ENCODE measurements around the gene SLC5A6. TPM values are rescaled to one million over a fixed set of nuclear protein-coding genes. Genes with fewer than 3 reads are reported as not detected.
"Not testable (repeated sequence)": the region's sequence is repeated elsewhere in the genome, so short reads cannot be mapped to it uniquely, and the experiment has no call there.

Gene SLC5A6
- polyA plus RNA-seq, 1 experiment: 33.7 TPM

DNA sequence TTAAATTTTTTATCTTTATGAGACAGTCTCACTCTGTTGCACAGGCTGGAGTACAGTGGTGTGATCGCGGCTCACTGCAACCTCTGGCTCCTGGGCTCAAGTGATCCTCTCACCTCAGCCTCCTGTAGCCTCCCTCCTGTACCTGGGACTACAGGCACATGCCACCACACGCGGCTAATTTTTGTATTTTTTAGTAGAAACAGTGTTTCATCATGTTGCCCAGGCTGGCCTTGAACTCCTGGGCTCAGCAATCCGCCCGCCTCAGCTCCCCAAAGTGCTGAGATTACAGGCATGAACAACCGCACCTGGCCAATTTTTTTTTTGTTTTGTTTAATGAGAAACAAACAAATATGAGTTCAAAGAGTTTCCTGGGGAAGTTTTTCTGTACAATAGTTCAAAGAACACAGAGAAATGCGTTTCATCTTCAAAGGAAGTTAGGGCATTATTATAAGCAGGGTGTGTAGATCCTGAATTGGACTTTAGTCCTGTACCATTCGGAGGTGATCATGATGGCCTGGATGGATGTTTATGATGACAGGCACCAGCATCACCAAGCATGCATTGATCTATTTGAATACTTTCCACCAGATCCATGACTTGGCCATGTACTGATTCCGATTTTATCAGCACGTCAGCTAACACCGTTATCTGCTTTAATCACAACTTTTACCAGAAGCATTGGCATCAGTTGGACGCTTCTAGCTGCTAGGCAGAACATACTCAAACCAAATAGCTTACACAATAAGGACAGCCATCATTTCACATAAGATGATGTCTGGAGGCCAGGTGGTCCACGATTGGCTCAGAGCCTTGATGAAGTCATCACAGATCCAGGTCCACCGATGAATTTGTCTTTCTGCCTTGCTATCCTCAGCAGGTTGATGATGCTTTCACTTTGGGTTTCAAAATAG, 34.4 kb downstream of the SLC5A6 start:
- TF ChIP-seq, protein P1, sequence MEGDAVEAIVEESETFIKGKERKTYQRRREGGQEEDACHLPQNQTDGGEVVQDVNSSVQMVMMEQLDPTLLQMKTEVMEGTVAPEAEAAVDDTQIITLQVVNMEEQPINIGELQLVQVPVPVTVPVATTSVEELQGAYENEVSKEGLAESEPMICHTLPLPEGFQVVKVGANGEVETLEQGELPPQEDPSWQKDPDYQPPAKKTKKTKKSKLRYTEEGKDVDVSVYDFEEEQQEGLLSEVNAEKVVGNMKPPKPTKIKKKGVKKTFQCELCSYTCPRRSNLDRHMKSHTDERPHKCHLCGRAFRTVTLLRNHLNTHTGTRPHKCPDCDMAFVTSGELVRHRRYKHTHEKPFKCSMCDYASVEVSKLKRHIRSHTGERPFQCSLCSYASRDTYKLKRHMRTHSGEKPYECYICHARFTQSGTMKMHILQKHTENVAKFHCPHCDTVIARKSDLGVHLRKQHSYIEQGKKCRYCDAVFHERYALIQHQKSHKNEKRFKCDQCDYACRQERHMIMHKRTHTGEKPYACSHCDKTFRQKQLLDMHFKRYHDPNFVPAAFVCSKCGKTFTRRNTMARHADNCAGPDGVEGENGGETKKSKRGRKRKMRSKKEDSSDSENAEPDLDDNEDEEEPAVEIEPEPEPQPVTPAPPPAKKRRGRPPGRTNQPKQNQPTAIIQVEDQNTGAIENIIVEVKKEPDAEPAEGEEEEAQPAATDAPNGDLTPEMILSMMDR (IDR thresholded peaks at IDR 0.05; ENCODE audit: insufficient read depth, low read depth, low read length): no peak

DNA sequence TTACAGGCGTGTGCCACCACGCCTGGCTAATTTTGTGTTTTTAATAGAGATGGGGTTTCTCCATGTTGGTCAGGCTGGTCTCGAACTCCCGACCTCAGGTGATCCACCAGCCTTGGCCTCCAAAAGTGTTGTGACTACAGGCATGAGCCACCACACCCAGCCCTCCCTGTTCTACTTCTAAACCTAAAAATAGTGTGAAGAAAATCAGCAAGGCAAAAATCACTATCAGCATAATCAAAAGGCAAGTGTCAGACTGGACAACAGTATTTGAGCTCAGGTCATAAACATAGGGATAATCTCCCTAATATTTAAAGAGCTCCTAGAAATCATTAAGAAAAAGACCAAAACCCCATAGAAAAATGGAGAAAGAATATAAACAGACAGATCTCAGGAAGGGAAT, 36.3 kb downstream of the SLC5A6 start:
- DNase-seq (ENCODE audit: low read depth); H3K36me3 ChIP-seq (ENCODE audit: control insufficient read depth, insufficient read depth, low read length); POLR2A ChIA-PET; H3K4me3 ChIP-seq (ENCODE audit: low read depth, low read length): not testable (repeated sequence)
- H3K27me3 ChIP-seq (ENCODE audit: control insufficient read depth, insufficient read depth, low read length): peaks cover 25% of the 10 kb centered on the region
- CTCF ChIA-PET: interaction anchor here (0.8 to 1.3 kb wide), 3 partner anchors 16 to 128 kb away, joined by 3 to 4 read pairs (median 4); no protein-coding TSS in a partner anchor

More for the DNA sequence above, 34.4 kb downstream of the SLC5A6 start:
- ChIA-PET POLR2A (no interaction called here), CTCF (interaction anchor here (1.6 to 2.9 kb wide), 2 partner anchors 8 to 10 kb away, joined by 3 to 12 read pairs; no protein-coding TSS in a partner anchor)
- DNase-seq (ENCODE audit: low read depth): no peak
- no peak overlapping the region for H3K4me3 ChIP-seq (ENCODE audit: low read depth, low read length)
- peaks cover 18% of the 10 kb centered on the region for H3K27me3 ChIP-seq (ENCODE audit: control insufficient read depth, insufficient read depth, low read length)
- H3K36me3 ChIP-seq (ENCODE audit: control insufficient read depth, insufficient read depth, low read length): no peaks in the 10 kb centered on the region

GRCh38 chr2:27175330-27175729, 36.7 kb downstream of the SLC5A6 start:
- Histone ChIP-seq H3K36me3 (ENCODE audit: control insufficient read depth, insufficient read depth, low read length) (no peaks in the 10 kb centered on the region), H3K27me3 (ENCODE audit: control insufficient read depth, insufficient read depth, low read length) (peaks cover 26% of the 10 kb centered on the region), H3K4me3 (ENCODE audit: low read depth, low read length) (no peak overlapping the region)
- CTCF ChIA-PET: interaction anchor here (1.2 to 1.3 kb wide), 3 partner anchors 16 to 128 kb away, joined by 3 to 4 read pairs (median 4); no protein-coding TSS in a partner anchor
- TF ChIP-seq, protein P1 (IDR thresholded peaks at IDR 0.05; ENCODE audit: insufficient read depth, low read depth, low read length): no peak
- POLR2A ChIA-PET: no interaction called here
- no peak for DNase-seq (ENCODE audit: low read depth)

DNA sequence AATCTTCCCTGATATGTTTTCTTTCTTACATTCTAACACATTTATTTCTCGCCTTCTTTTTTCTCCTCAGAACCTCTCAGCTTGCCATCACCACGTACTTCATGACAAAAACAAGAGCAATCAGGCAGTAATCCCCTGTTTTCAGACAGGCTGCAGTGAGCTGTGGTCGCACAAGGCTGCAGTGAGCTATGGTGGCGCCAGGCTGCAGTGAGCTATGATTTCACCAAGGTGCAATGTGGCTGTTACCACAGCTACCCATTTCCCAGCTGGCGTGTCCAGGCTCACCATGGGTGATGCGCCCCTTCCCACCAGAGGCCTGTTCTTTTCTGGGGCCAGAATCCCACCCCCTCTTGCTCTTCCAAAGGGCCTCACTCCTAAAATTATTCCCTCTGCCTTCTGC, 37.4 kb downstream of the SLC5A6 start:
- TF ChIP-seq, protein P1 (IDR thresholded peaks at IDR 0.05; ENCODE audit: insufficient read depth, low read depth, low read length): no peak
- Histone ChIP-seq H3K27me3 (ENCODE audit: control insufficient read depth, insufficient read depth, low read length) (peaks cover 27% of the 10 kb centered on the region), H3K4me3 (ENCODE audit: low read depth, low read length) (no peak overlapping the region), H3K36me3 (ENCODE audit: control insufficient read depth, insufficient read depth, low read length) (no peaks in the 10 kb centered on the region)
- DNase-seq (ENCODE audit: low read depth): no peak
- ChIA-PET POLR2A (no interaction called here), CTCF (interaction anchor here (1.3 kb wide), 1 partner anchor 75 kb away, joined by 3 read pairs; no protein-coding TSS in a partner anchor)

GRCh38 chr2:27171351-27171848, 40.7 kb downstream of the SLC5A6 start:
- ChIA-PET POLR2A (interaction anchor here (0.6 kb wide), 1 partner anchor 76 kb away, joined by 3 read pairs; no protein-coding TSS in a partner anchor), CTCF (interaction anchor here (0.6 to 3.5 kb wide), 8 partner anchors 12 to 132 kb away, joined by 3 to 24 read pairs (median 6); partner anchors contain the start of gene TRIM54)
- DNase-seq (ENCODE audit: low read depth): no peak
- H3K36me3 ChIP-seq (ENCODE audit: control insufficient read depth, insufficient read depth, low read length): no peaks in the 10 kb centered on the region
- peaks cover 24% of the 10 kb centered on the region for H3K27me3 ChIP-seq (ENCODE audit: control insufficient read depth, insufficient read depth, low read length)
- no peak overlapping the region for H3K4me3 ChIP-seq (ENCODE audit: low read depth, low read length)
- TF ChIP-seq, protein P1 (IDR thresholded peaks at IDR 0.05; ENCODE audit: insufficient read depth, low read depth, low read length): no peak

Data from BJ (cell line).